DMS153 (cell line): ENCODE results near the gene RBM17.
A peak's percentile ranks its signal among the peaks of the same experiment; 100 is the strongest.
"Not testable (repeated sequence)": the region's sequence is repeated elsewhere in the genome, so short reads cannot be mapped to it uniquely, and the experiment has no call there.

Source experiments
- DNase-seq: peaks from one replicate; lab custom pipeline; 2025; lab: John Stamatoyannopoulos, UW

Gene RBM17

DNA sequence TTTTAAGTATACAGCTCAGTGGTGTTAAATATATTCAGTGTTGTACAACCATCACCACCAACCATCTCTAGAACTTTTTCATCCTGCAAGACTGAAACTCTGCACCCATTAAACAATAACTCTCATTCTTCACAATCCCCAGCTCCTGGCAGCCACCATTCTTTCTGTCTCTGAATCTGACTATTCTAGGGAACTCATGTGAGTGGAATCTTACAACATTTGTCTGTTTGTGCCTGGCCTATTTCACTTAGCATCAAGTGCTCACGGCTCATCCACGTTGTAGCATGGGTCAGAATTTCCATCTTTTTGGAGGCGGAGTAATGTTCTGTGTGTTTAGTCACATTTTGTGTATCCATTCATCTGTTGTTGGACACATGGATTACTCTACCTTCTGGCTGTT lies 73.1 kb downstream of the RBM17 start:
- DNase-seq: no peak

DNA sequence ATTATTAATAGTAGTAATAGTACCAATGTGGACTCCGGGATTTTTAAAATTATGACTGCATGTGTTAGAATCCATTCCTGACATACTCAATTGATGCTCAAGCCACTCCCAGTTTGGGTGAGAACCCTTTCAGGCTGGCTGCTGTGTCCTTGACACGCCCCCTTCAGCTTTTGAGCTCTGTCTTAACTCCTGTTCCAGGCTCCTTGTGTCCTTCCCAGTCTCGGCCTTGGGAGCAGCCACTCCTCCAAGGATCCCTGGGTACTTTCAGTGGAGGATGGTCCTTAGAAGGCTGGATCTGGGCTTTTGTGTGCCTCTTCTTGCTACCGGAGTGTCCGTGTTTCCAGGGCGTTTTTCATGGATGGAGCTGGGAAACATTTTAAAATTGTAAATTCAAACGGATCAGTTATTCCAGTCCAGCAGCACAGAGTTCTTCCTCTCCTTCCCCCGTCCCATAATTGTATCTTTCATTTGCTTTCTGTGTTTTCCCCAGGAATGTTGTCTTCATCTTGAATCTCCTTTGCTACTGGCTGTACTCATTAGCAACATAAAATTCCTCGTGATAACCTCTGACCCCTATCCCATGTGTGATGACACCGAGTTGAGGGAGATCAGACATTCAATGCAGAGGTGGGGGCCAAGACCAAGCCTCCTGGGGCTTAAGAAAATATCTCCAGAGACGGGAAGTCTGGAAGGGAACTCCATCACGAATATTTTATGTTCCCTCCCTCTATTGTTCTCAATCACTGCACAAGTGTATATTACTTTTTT lies 73.9 kb downstream of the RBM17 start:
- no peak for DNase-seq

- peak; percentile 73 for DNase-seq
These were observed 74.8 kb downstream of the RBM17 start for GRCh38 chr10:6163364-6164270.

DNA sequence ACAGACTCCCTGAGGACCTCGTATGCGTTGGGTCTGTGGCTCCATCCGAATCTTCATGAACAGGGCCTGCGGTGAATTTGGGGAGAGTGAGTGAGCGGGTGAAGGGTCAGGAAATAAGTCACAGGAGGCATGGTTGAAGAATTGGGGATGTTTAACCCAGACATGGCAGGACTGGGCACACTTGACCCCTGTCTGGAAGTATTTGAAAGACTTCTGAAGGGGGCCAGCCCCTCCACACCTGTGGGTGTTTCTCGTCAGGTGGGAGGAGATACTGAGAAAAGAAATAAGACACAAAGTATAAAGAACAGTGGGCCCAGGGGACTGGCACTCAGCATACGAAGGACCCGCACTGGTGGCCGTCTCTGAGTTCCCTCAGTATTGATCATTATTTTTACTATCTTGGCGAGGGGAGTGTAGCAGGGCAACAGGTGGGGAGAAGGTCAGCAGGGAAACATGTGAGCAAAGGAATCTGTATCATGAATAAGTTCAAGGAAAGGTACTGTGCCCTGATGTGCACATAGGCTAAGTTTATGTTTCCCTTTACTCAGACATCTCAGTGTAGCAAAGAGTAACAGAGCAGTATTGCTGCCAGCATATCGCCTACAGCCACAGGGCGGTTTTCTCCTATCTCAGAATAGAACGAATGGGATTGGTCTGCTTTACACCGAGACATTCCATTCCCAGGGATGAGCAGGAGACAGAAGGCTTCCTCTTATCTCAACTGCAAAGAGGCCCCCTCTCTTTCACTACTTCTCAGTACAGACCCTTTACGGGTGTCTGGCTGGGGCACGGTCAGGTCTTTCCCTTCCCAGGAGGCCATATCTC lies 75.6 kb downstream of the RBM17 start:
- DNase-seq: no peak

DNA sequence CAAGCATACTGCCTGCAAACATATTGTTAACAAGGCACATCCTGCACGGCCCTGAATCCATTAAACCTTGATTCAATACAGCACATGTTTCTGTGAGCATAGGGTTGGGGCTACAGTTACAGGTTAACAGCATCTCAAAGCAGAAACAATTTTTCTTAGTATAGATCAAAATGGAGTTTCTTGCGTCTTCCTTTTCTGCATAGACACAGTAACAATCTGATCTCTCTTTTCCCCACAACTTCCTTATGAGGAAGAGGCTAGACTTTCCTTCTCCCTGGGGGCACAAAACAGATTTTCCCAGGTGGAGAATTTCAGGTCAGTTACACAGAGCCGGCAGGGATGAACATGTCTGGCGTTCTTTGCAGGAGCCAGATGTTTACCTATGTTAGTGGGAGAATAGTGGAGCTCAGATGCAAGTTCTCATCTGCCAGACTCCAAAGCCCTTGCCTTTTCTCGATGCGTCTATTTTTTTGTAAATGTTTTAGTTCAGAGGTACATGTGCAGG lies 76.4 kb downstream of the RBM17 start:
- no peak for DNase-seq

GRCh38 chr10:6165933-6166332 lies 77.1 kb downstream of the RBM17 start:
- DNase-seq: not testable (repeated sequence)
